ELR (cell line): ENCODE results near the gene SLC38A9.
"Not testable (repeated sequence)": the region's sequence is repeated elsewhere in the genome, so short reads cannot be mapped to it uniquely, and the experiment has no call there.

Experiments used
- DNase-seq: peaks from one replicate; pipeline ENCODE4 v3.0.0-alpha.2; 2015; ENCODE audit warnings: low read depth

The SLC38A9 gene

GRCh38 chr5:55712023-55712859 is at the start of gene SLC38A9:
SLC38A9 (minus strand) TSS chr5:55712324; CDS start chr5:55697958, 14,366 bp downstream.
- peak; percentile 96 for DNase-seq

DNA sequence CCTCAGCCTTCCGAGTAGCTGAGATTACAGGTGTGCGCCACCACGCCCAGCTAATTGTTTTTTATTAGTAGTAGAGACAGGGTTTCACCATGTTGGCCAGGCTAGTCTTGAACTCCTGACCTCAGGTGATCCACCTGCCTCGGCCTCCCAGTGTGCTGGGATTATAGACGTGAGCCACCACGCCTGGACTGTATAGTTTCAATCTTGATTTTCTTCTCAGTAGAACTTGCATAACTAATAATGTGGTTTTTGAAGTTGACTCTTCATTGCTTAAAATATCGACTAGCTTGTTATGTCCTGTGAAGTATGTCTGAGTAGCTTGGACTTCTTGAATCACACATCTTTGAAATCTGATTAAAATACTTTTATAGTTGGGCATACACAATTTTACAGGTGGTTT is 49.6 kb upstream of the SLC38A9 start:
- DNase-seq = not testable (repeated sequence)

DNA sequence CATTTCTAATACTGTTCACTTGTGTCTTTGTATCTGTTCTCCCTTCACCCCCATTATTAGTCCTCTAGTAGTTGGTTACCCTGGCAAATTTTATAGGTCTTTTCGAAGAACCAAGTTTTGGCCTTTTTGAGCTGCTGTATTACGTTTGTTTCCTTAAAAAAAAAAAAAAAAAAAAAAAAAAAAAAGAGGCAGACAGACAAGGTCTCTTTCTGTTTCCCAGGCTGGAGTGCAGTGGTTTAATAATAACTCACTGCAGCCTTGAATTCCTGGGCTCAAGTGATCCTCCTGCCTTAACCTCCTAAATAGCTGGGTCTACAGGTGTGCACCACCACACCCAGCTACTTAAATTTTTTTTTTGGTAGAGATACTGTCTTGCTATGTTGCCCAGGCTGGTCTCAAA is 46.6 kb upstream of the SLC38A9 start:
- DNase-seq = no peak

DNA sequence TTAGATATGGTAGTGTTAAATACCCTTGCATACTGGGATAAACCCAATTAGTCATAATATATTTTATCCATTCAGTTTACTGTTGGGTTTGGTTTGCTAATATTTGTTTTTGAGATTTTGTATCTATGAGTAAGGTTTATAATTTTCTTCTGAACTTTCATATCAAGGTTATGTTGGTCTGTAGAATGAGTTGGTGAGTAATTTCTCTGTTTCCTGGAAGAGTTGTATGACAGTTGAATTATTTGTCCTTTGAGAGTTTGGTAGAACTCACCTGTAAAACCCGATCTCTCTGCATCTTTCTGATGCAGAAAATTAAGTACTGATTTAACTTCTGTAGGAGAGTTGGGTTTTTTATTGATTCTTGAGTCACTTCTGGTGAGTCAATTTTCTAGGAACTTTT is 46.1 kb upstream of the SLC38A9 start:
- no peak for DNase-seq

DNA sequence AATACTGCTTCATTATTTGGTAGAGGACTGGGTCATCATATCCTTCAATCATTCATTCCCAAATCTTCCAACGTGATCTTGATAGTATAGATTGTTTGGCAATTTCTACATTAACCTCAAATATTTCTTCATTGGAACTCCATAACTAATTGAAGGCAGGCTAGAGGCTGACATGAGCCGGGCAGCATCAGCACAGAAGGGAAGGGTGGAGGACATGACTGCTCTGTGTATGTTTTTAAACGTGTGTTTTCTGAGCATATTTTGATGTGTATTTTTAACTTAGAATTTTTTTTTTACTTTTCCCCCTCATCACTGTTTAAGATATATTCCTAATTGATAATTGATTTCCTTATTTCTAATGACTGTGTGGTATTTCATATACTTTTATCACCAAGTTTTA is 38.4 kb upstream of the SLC38A9 start:
- no peak for DNase-seq

DNA sequence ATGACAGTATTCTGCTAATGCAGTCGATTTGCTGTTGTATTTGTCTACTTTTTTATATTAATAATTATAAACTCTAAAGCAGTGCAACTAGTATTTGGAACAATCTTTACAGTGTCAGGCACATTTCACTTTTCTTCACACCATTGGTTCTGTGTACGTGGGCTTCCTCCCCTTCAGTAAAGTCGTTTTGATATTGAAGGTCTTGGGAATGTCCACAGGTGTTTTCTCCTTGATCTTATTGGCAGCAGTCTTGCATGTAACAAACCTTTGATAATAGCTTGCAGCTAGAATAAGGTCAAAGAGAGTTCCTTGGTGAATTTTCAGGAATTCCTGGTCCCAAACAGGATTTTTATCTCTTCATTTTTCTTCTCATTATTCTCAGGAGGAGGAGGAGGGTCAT is 37.9 kb upstream of the SLC38A9 start:
- no peak for DNase-seq

DNA sequence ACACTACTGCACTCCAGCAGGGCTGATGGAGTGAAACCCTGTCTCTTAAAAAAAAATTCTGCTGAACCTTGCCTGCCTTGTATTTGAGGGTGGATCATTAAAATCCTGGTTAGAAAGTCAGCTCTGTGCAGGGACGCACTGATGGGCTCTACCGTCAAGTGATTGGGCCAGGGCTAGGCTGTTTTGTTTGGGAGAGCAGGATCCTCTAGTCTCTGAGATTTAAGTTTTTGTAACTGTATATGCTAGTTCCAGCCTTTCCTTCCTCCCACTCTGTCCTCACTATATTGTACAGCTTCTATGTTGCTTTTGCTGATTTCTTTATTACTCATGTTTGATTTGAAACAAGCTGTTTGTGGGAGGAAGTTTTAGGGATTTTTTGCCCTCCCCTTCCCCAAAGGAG is 37.3 kb upstream of the SLC38A9 start:
- no peak for DNase-seq

GRCh38 chr5:55747778-55748318 is 35.7 kb upstream of the SLC38A9 start:
- no peak for DNase-seq

GRCh38 chr5:55742778-55743177 is 30.7 kb upstream of the SLC38A9 start:
- no peak for DNase-seq

- no peak for DNase-seq
Measured at GRCh38 chr5:55737793-55738192, 25.7 kb upstream of the SLC38A9 start, which contains the start of gene DDX4. DDX4 (plus strand) TSS chr5:55738061; CDS start chr5:55738964, 903 bp downstream.

- no peak for DNase-seq
Measured at GRCh38 chr5:55734658-55735057, 22.5 kb upstream of the SLC38A9 start.

DNA sequence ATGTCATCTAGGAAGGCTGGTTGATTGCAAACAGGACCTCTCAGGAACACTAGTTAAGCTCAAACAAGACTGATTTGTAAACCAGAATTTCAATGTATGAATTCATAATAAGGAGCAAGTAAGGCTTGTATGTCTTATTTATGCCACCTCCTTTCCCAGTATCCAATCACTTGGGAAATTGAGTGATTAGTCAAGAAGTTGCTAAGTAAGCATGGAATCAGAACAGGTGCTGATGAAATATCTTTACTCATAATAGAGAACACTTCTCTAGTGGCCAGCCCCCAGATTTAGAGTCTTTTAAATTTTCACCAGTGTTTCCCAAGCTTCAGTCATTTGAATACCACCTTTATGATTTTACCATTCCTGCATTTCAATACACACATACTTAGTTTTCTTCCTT is 20.5 kb upstream of the SLC38A9 start:
- DNase-seq = no peak

DNA sequence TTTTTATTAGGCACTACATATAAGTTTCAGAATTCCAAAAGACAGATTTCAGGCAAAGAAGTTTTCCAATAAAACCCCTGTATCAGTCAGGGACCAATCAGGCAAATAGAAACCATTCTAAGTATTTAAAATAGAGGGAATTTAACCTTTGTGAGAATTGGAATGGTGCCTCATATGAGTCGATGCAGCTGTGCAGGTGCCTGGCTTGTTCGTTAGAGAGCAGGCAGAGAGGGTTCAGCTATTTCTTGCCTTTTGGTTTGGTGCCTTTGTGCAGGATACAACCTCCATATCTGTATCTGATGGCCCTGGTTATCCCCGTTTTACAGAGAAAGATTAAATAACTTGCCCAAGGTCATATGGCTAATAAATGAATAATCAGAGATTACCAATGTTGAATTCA is 19.7 kb upstream of the SLC38A9 start:
- no peak for DNase-seq

DNA sequence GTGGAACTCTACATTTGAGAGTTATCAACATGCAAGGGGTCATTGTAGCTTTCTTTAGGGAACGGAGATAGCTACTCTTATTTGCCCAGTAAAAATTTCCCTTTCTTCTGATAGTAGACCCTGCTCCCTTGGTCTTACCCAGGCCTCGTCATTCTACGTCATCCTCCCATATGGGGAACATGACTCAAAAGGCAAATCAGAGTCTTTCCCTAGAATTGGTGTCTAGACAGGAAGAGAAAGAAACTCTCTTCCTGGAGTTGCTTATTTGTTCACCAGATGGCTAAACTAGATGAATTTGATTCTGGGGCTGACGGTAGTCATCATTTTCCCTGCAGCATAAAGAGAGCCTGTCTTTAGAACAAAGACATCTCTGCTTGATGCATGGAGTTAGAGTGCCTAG is 12.2 kb upstream of the SLC38A9 start:
- DNase-seq = peak; percentile 15

DNA sequence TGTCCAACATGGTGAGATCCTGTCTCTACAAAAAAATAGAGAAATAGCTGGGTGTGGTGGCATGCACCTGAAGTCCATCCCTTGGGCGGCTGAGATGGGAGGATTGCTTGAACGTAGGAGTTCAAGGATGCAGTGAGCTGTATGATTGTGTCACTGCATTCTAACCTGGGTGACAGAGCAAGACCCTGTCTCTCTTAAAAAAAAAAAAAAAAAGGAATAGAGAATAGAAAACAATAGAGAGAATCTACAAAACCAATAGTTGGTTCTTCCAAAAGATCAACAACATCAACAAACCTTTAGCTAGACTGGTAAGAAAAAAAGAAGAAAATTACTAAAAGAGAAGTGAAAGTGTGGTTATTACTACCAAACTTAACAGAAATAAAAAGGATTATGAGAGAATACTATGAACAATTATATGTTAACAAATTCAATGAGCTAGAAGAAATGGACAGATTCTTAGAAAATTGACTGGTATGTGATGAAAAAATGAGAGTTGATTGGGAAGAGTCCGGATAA is 8.1 kb upstream of the SLC38A9 start:
- no peak for DNase-seq

DNA sequence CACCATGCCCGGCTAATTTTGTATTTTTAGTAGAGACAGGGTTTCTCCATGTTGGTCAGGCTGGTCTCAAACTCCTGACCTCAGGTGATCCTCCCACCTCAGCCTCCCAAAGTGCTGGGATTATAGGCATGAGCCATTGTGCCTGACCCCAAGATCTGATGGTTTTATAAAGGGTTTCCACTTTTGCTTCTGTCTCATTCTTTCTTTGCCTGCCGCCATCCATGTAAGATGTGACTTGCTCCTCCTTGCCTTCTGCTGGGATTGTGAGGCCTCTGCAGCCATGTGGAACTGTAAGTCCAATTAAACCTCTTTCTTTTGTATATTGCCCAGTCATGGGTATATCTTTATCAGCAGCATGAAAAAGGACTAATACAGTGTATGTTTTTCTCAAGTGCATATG is 6.9 kb upstream of the SLC38A9 start:
- DNase-seq = not testable (repeated sequence)

GRCh38 chr5:55715519-55716078 is 3.5 kb upstream of the SLC38A9 start:
- DNase-seq = no peak

- DNase-seq = no peak
Measured at GRCh38 chr5:55714749-55715148, 2.6 kb upstream of the SLC38A9 start.

DNA sequence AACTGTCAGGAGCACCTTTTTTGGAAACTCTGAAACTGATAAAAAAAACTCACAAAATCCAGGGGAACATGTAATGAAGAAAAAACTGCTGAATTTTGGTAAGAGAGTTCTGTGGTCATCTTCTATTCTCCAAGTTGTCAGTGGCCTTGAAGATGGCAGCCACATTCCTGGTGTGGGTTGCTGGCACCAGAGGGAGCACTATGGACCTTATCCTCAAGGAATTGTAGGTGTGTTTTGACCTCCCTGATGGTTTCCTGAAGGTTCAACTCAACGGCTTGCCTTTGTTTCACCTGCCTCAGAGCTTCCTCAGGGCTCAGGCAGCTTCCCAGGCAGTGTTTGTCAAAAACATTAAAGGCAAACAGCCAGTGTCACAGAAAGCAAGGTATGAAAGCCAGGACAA is 2.2 kb upstream of the SLC38A9 start:
- DNase-seq = peak; percentile 23

- no peak for DNase-seq
Measured at GRCh38 chr5:55713871-55714270, 1.7 kb upstream of the SLC38A9 start.

GRCh38 chr5:55711507-55712022 is 559 bp downstream of the SLC38A9 start:
- no peak for DNase-seq

- DNase-seq = peak; percentile 73
Measured at GRCh38 chr5:55708732-55709131, 3.4 kb downstream of the SLC38A9 start.

DNA sequence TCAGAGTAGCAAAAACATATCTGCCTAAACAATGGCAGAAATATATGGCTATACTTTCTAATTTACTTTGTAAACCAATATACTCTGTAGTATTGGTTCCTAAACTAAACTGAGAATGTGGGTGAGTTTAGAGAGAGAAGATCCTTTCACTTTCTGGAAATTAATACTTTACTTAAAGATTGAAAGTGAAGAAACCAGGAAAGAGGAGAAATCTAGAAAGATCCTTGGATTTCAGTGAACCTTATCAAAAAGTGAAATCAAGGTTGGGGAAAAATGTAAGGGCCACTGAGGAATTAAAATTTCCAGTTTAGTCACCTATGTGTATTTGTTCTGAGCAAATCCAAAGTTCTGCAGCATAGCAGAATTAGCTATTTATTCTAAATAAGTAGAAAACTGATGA is 5.9 kb downstream of the SLC38A9 start:
- no peak for DNase-seq
